CD14-positive monocyte (primary cell): ENCODE data around the gene RBL2. TPM values are rescaled to one million over a fixed set of nuclear protein-coding genes. Genes with fewer than 3 reads are reported as not detected.
A peak's percentile ranks its signal among the peaks of the same experiment; 100 is the strongest.

Experiments used
- DNase-seq, 3 donors: peaks; one replicate each; pipeline ENCODE4 v3.0.0-alpha.2; 2011 to 2022
- H2AFZ ChIP-seq: 2 replicates; pipeline ENCODE4 v1.6.0; 2012; ENCODE audit warnings: mild to moderate bottlenecking, low read depth, low read length, inconsistent platforms; ENCODE audit not compliant: insufficient read depth, poor library complexity, severe bottlenecking
- H3K27ac ChIP-seq, 2 donors: 1 replicate in 1 of 2; 2 replicates in 1 of 2; pipeline ENCODE4 v1.5.1; 2012 to 2013; ENCODE audit warnings: low read length in 2 of 2, control low read depth in 1 of 2, inconsistent platforms in 1 of 2, low read depth in 1 of 2, mild to moderate bottlenecking in 1 of 2
- H3K27me3 ChIP-seq, 2 donors: one replicate each; pipeline versions ENCODE4 v1.6.0 to v1.6.1; 2011 to 2013; ENCODE audit warnings: low read length in 2 of 2; ENCODE audit not compliant: control insufficient read depth in 2 of 2, insufficient read depth in 2 of 2
- H3K36me3 ChIP-seq, 2 donors: replicated peaks in 1 of 2; 1 replicate in 1 of 2; 2 replicates in 1 of 2; pipeline versions ENCODE4 v1.5.1 to v1.6.1; 2012 to 2013; ENCODE audit warnings: low read length in 2 of 2, control low read depth in 1 of 2, inconsistent platforms in 1 of 2, mild to moderate bottlenecking in 1 of 2; ENCODE audit not compliant: insufficient read depth in 2 of 2, control insufficient read depth in 1 of 2
- H3K4me1 ChIP-seq, 2 donors: 1 replicate in 1 of 2; 2 replicates in 1 of 2; pipeline versions ENCODE4 v1.5.1 to v1.6.1; 2012 to 2013; ENCODE audit warnings: low read length in 2 of 2, control low read depth in 1 of 2, inconsistent platforms in 1 of 2, mild to moderate bottlenecking in 1 of 2, moderate library complexity in 1 of 2; ENCODE audit not compliant: insufficient read depth in 2 of 2, control insufficient read depth in 1 of 2
- H3K4me2 ChIP-seq: replicated peaks from 2 replicates; pipeline ENCODE3; 2012; ENCODE audit warnings: low read length, moderate library complexity, mild to moderate bottlenecking; ENCODE audit not compliant: poor library complexity, severe bottlenecking; ENCODE audit errors: extremely low read depth
- H3K4me3 ChIP-seq, 3 experiments: fragments of 200-600 bp in 1 of 3; sonication (generic) in 1 of 3; replicated peaks in 1 of 3; 1 replicate in 2 of 3; 2 replicates in 1 of 3; pipeline ENCODE4 v1.5.1; 2011 to 2013; ENCODE audit warnings: low read length in 3 of 3, mild to moderate bottlenecking in 3 of 3, control low read depth in 2 of 3, low read depth in 2 of 3, inconsistent platforms in 1 of 3, moderate library complexity in 1 of 3
- H3K79me2 ChIP-seq: 2 replicates; pipeline ENCODE4 v1.6.0; 2012; ENCODE audit warnings: mild to moderate bottlenecking, control low read depth, inconsistent platforms, low read length, moderate library complexity; ENCODE audit not compliant: insufficient read depth
- H3K9ac ChIP-seq: 2 replicates; pipeline ENCODE4 v1.6.0; 2017; ENCODE audit warnings: low read length, mild to moderate bottlenecking; ENCODE audit not compliant: insufficient read depth, poor library complexity, severe bottlenecking
- H3K9me3 ChIP-seq, 2 donors: replicated peaks in 1 of 2; 1 replicate in 1 of 2; 2 replicates in 1 of 2; pipeline versions ENCODE4 v1.5.1 to v1.6.1; 2012 to 2013; ENCODE audit warnings: low read length in 2 of 2, control low read depth in 1 of 2; ENCODE audit not compliant: control insufficient read depth in 1 of 2, insufficient read depth in 1 of 2
- H4K20me1 ChIP-seq: 2 replicates; pipeline ENCODE4 v1.6.0; 2012; ENCODE audit warnings: mild to moderate bottlenecking, low read length, control low read depth, moderate library complexity; ENCODE audit not compliant: insufficient read depth
- H3K27ac Mint-ChIP-seq, 7 donors: one replicate each; pipeline ENCODE4 v1.8.0; 2020; ENCODE audit warnings: mild to moderate bottlenecking in 7 of 7, mixed read lengths in 7 of 7, moderate library complexity in 6 of 7, inconsistent platforms in 2 of 7
- H3K27me3 Mint-ChIP-seq, 3 donors: one replicate each; pipeline ENCODE4 v1.8.0; 2021 to 2022; ENCODE audit warnings: low read depth in 3 of 3, mild to moderate bottlenecking in 3 of 3, mixed read lengths in 3 of 3, moderate library complexity in 3 of 3, inconsistent platforms in 1 of 3
- H3K36me3 Mint-ChIP-seq, 2 donors: one replicate each; pipeline ENCODE4 v1.8.0; 2020; ENCODE audit warnings: mixed read lengths in 2 of 2, inconsistent platforms in 1 of 2, mild to moderate bottlenecking in 1 of 2
- H3K4me1 Mint-ChIP-seq: one replicate; pipeline ENCODE4 v1.8.0; 2020; ENCODE audit warnings: mild to moderate bottlenecking, mixed read lengths
- H3K4me3 Mint-ChIP-seq, 2 donors: one replicate each; pipeline ENCODE4 v1.8.0; 2020; ENCODE audit warnings: mild to moderate bottlenecking in 2 of 2, mixed read lengths in 2 of 2, moderate library complexity in 1 of 2
- H3K9me3 Mint-ChIP-seq, 7 donors: one replicate each; pipeline ENCODE4 v1.8.0; 2020 to 2022; ENCODE audit warnings: mixed read lengths in 7 of 7, mild to moderate bottlenecking in 6 of 7, moderate library complexity in 6 of 7, inconsistent platforms in 2 of 7
- WGBS: methylation state at CpG from one replicate; pipeline ENCODE4 v1.1.5; 2013; ENCODE audit warnings: missing lambda C conversion rate; ENCODE audit not compliant: insufficient coverage; 5-methylcytosine and 5-hydroxymethylcytosine counted together
- intact Hi-C, 2 donors: fragments of 100-400 bp; cut with micrococcal nuclease; formaldehyde crosslinking; loops; one replicate each; pipeline versions ENCODE4 v1.15.0 to v1.15.1; 2023
- polyA plus RNA-seq, 3 donors: library from polyadenylated mRNA; depleted of rRNA in 1 of 3; unstranded in 2 of 3; stranded (reverse) in 1 of 3; fragments of 300-500 nt in 2 of 3; fragments of >200 nt in 1 of 3; fragmentation: Illumina TruSeq in 2 of 3; gene quantifications; 1 replicate in 2 of 3; 2 replicates in 1 of 3; pipeline ENCODE4 v1.2.3, GENCODE V29; 2012 to 2021
- TF ChIP-seq, protein P1 (sequence below): fragments of 200-600 bp; IDR thresholded peaks from one replicate; pipeline ENCODE4 v1.8.0; 2022; ENCODE audit warnings: antibody characterized with exemption, mild to moderate bottlenecking

RBL2 gene
- polyA plus RNA-seq, 3 donors, result 54.3 to 104 (median 77.7) TPM

DNA sequence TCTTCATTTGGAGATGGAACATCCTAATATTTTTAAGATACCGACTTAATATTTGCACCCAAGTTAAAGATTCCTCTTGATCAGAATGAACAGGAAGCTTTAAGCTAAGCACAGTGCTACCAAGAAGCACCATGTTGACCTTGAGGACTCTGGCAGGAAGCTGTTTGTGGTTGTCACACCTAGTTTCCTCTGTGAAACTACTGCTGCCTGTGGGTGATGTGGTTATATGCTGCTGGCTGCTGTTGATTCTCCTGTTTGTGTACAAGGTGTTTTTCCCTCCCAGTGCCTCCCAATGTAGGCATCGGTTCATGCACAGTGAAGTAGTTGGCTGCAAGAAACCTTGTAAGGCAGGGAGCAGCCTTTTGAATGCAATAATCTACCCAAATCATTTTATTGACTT lies 23.4 kb downstream of the RBL2 start:
- Histone ChIP-seq H3K9me3 (no peaks in the 10 kb centered on the region), H3K79me2 (no peaks in the 10 kb centered on the region), H3K9ac (no peak overlapping the region), H3K4me1 (no peaks in the 10 kb centered on the region), H4K20me1 (no peaks in the 10 kb centered on the region), H3K36me3 (peaks cover 93 to 99% of the 10 kb centered on the region in 2 donors), H3K27ac (no peak overlapping the region), H2AFZ (no peak overlapping the region), H3K4me2 (no peak overlapping the region), H3K4me3 (no peak overlapping the region), H3K27me3 (no peaks in the 10 kb centered on the region)
- no peak for DNase-seq
- intact Hi-C loops, result loop anchor here in 1 of 2 donors (10.0 kb wide), 1 partner anchor 213 kb away; no protein-coding TSS in a partner anchor
- peaks cover 0 to 2% (median 0%) of the 10 kb centered on the region in 3 donors for H3K27me3 Mint-ChIP-seq
- H3K4me1 Mint-ChIP-seq, result no peaks in the 10 kb centered on the region
- peak overlapping the region in 2 of 7 donors; percentile 40 to 55 for H3K27ac Mint-ChIP-seq
- peaks cover 0 to 2% (median 0%) of the 10 kb centered on the region in 7 donors for H3K9me3 Mint-ChIP-seq
- TF ChIP-seq, protein P1, sequence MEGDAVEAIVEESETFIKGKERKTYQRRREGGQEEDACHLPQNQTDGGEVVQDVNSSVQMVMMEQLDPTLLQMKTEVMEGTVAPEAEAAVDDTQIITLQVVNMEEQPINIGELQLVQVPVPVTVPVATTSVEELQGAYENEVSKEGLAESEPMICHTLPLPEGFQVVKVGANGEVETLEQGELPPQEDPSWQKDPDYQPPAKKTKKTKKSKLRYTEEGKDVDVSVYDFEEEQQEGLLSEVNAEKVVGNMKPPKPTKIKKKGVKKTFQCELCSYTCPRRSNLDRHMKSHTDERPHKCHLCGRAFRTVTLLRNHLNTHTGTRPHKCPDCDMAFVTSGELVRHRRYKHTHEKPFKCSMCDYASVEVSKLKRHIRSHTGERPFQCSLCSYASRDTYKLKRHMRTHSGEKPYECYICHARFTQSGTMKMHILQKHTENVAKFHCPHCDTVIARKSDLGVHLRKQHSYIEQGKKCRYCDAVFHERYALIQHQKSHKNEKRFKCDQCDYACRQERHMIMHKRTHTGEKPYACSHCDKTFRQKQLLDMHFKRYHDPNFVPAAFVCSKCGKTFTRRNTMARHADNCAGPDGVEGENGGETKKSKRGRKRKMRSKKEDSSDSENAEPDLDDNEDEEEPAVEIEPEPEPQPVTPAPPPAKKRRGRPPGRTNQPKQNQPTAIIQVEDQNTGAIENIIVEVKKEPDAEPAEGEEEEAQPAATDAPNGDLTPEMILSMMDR, result no peak
- no CpG with 5 or more reads among the region's 2 CpGs for WGBS
- peaks cover 86 to 99% of the 10 kb centered on the region in 2 donors for H3K36me3 Mint-ChIP-seq
- H3K4me3 Mint-ChIP-seq, result no peak overlapping the region

DNA sequence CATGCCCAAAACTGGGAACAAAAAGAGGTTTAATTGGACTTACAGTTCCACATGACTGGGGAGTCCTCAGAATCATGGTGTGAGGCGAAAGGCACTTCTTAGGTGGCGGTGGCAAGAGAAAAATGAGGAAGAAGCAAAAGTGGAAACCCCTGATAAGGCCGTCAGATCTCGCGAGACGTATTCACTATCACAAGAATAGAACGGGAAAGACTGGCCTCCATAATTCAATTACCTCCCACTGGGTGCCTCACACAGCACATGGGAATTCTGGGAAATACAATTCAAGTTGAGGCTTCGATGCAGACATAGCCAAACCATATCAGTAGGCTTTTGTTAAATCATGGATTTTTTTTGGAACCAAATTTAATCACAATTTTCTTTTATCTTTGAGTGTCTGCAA lies 24.4 kb downstream of the RBL2 start:
- H3K36me3 Mint-ChIP-seq, result peaks cover 85 to 99% of the 10 kb centered on the region in 2 donors
- TF ChIP-seq, protein P1, result no peak
- H3K36me3 ChIP-seq, result peaks cover 91 to 99% of the 10 kb centered on the region in 2 donors
- WGBS, result 97% methylated on average over 6 of the region's 8 CpGs
- DNase-seq, result no peak
- H3K9ac ChIP-seq, result no peak overlapping the region
- H3K4me2 ChIP-seq, result no peak overlapping the region
- intact Hi-C loops, result loop anchor here in 1 of 2 donors (10.0 kb wide), 1 partner anchor 214 kb away; no protein-coding TSS in a partner anchor
- H3K27me3 Mint-ChIP-seq, result peaks cover 0 to 2% (median 0%) of the 10 kb centered on the region in 3 donors
- H3K4me1 ChIP-seq, result no peaks in the 10 kb centered on the region
- H3K4me3 ChIP-seq, result no peak overlapping the region
- no peaks in the 10 kb centered on the region for H4K20me1 ChIP-seq
- no peak overlapping the region for H3K4me3 Mint-ChIP-seq
- H3K27me3 ChIP-seq, result no peaks in the 10 kb centered on the region
- H3K27ac ChIP-seq, result no peak overlapping the region
- H3K9me3 Mint-ChIP-seq, result peaks cover 0 to 2% (median 0%) of the 10 kb centered on the region in 7 donors
- no peak overlapping the region for H2AFZ ChIP-seq
- no peaks in the 10 kb centered on the region for H3K79me2 ChIP-seq
- H3K27ac Mint-ChIP-seq, result peak overlapping the region in 1 of 7 donors; percentile 6
- H3K9me3 ChIP-seq, result no peaks in the 10 kb centered on the region
- H3K4me1 Mint-ChIP-seq, result no peaks in the 10 kb centered on the region
